GM12891 (cell line): ENCODE measurements around the gene ABCC9.
"Not testable (repeated sequence)": the region's sequence is repeated elsewhere in the genome, so short reads cannot be mapped to it uniquely, and the experiment has no call there.

Experiments used
- DNase-seq: peaks from one replicate; pipeline ENCODE4 v3.0.0; 2011; ENCODE audit warnings: low spot score; ENCODE audit not compliant: insufficient read length
- FAIRE-seq: peaks from 2 replicates; lab custom pipeline; 2011; peaks lifted over from hg19 to GRCh38; lab: Jason Lieb, UNC
- PAX5 ChIP-seq: IDR thresholded peaks from 2 replicates; pipeline ENCODE4 v1.6.1; 2011; ENCODE audit warnings: low read length, moderate library complexity, mild to moderate bottlenecking; ENCODE audit not compliant: insufficient read depth, severe bottlenecking
- POLR2A ChIP-seq: IDR thresholded peaks from 2 replicates; pipeline ENCODE4 v1.6.1; 2011; ENCODE audit warnings: low read depth, low read length, control low read depth
- POLR2AphosphoS5 ChIP-seq: IDR thresholded peaks from 2 replicates; pipeline ENCODE4 v1.6.1; 2011; ENCODE audit warnings: low read depth, low read length, control low read depth
- POU2F2 ChIP-seq: IDR thresholded peaks from 2 replicates; pipeline ENCODE4 v1.6.1; 2011; ENCODE audit warnings: low read depth, mild to moderate bottlenecking, control low read depth, low read length, moderate library complexity
- SPI1 ChIP-seq: IDR thresholded peaks from 2 replicates; pipeline ENCODE4 v1.6.1; 2011; ENCODE audit warnings: low read depth, low read length, control low read depth
- TAF1 ChIP-seq: IDR thresholded peaks from 2 replicates; pipeline ENCODE4 v1.6.1; 2011; ENCODE audit warnings: low read depth, low read length, control low read depth

The ABCC9 gene

DNA sequence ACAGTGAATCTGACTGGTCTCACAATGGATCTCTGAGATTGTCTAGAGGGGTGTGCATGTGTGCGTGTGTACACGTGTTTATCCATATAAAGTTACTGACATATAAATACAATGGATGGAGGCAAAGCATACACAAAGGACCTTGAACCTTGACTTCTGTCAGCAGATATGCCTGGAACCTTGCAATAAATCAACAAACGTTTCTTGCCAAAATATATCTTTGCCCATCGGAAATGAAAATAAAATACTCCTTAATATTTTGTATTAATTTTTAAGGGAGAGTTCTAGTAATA, 114.7 kb downstream of the ABCC9 start:
- no peak for DNase-seq
- no peak for FAIRE-seq

DNA sequence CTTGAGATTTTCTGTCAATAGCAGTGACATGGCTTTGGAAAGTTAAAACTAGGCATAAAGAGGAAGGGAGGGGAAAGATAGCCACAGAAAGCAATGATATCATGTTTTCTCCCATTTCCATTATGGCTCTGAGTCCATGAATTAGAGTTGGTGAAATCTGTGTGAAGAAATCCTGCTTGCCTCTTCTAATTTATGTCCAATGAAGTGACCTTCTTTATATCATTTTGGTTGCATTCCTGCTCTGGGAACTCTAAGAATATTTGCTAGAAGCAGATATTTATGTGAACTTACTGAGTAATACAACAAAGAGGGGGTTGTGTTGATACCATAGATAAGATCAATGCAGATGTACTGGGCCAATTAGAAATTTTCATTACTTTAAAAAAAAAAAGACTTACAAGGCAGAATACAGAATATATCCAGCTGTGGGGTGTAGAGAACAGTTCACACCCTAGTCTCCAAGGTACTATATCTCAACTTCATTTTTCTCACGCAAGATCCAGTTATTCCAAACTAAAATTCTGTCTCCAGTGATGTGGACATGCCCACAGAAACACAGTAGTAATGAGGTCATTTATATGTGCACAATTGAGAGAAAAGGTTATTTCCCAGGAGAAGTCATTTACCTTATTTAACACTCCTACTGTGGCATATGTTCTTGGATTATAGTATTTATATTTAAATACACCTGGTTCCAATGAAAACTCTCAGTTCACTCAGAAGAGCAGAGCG, 115.2 kb downstream of the ABCC9 start:
- FAIRE-seq (no peak), DNase-seq (no peak)
- TF ChIP-seq POLR2A (no peak), PAX5 (no peak), TAF1 (no peak), POLR2AphosphoS5 (no peak), SPI1 (no peak), POU2F2 (no peak)

More for the DNA sequence above, 114.7 kb downstream of the ABCC9 start:
- no peak for TF ChIP-seq POLR2AphosphoS5
- no peak for TF ChIP-seq POLR2A
- TF ChIP-seq TAF1: no peak

DNA sequence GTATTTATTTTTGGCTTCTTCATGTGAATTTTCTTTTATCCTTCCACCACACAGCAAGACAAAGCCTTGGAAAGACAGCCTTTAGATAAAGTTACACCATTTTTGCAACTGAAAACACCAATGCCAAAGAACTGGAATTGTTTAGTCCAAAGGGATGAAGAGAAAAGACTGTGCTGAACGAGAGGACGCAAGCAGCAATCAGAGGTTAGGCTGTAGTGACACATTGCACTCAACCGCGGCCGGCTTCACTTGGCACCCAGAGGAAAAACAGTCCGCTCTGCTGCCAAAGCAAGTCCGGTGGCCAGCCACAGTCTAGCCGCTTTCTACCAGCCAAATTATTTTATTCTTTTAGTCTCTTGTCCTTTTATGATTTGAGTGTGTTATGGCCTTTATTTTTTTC, 117.6 kb downstream of the ABCC9 start:
- no peak for FAIRE-seq
- DNase-seq: no peak
- TF ChIP-seq TAF1: no peak
- TF ChIP-seq POLR2AphosphoS5: no peak
- no peak for TF ChIP-seq PAX5
- TF ChIP-seq SPI1: no peak
- no peak for TF ChIP-seq POLR2A
- no peak for TF ChIP-seq POU2F2

DNA sequence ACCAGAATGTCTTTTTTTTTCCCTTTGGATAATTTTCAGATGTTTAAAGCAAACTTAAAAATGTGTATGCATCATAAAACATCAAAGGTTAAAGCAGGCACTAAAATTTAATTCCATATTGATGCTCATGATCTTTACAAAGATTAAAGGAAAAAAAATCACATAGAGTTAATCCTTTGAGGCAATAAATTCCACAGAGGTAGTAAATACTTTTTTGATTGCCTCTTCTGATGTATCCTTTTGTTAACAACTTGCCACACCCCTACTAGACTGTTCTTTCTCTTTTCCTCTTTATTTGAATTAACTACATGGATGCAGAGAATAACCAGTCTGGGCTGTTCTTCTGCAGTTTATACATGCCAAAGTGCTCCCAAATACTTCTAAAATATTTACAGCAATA, 121.5 kb downstream of the ABCC9 start:
- FAIRE-seq (no peak), DNase-seq (no peak)
- TF ChIP-seq POLR2A (no peak), SPI1 (no peak), TAF1 (no peak), POLR2AphosphoS5 (no peak), PAX5 (no peak), POU2F2 (no peak)

DNA sequence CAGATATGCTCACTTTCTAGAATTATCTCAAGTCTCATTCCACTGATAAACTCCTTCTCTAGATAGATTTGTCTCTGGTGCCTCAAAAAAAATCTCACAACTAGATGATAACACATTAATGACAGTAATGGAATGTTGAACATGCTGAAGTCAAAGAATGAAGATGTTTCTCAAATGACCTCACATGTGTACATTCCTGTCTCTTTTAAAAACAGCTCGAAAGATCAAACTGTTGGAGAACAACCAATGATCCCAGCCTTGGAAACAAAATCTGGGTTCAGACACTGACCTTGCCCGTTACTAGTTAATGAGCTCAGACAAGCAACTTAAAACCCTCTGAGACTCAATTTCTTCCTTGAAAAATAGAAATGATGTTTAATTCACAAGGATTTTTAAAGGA, 122.0 kb downstream of the ABCC9 start:
- FAIRE-seq: no peak

DNA sequence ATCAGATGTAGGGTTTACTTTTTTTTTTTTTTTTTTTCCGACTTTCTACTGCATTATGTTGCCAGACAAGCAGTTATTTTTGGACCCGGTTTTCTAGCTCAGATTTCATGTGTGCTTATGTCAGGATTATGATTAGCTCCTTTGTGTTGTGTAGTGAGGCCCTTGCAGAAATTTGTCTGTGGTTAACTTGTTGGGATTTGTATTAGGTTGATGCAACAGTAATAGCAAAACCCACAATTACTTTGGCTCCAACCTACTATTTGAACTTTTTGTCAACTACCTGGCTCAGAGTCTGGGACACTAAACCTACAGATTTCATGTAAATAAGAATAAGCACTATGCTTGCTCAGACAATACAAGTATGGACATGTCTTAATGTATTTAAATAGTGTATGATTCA, 122.6 kb downstream of the ABCC9 start:
- FAIRE-seq: no peak
- no peak for DNase-seq
- no peak for TF ChIP-seq POLR2A
- no peak for TF ChIP-seq SPI1
- TF ChIP-seq POLR2AphosphoS5: no peak
- TF ChIP-seq POU2F2: no peak
- TF ChIP-seq PAX5: no peak
- TF ChIP-seq TAF1: no peak

More for the DNA sequence above, 122.0 kb downstream of the ABCC9 start:
- DNase-seq: no peak
- TF ChIP-seq POU2F2: no peak
- no peak for TF ChIP-seq TAF1

DNA sequence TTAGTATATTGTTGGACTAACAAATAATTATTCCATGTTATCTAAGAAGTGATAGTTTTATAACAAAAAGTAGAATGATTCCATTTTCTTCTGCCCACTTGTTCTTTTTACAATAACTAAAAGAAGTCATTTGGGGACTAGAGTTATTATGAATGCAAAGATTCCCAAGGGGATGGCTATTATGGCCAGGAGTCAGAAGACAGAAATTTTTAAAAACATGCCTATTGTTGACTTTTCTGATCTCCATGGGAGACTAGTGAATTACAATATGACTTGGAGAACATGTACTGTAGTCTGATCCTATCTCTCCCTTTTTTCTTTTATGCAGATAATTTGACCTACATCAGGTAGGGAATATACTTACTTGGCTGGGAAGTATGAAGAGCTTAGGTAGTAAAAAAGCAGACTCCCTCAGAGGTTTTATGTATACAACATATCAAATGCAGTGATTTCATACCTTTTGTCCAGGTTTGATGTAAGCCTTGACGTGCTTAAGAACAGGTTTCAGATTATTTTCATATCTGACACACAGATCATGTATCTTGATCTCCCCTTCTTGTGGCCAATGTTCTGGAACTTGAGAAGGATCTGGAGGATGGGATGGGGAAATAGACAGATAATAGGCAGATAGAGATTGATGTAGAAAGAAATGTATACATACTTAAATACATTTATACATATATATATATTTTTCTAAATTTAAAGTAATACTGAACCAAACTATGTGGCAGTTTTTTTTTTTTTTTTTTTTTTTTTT, 125.7 kb downstream of the ABCC9 start:
- FAIRE-seq: no peak
- TF ChIP-seq SPI1 (no peak), POU2F2 (no peak), POLR2A (no peak), PAX5 (no peak), POLR2AphosphoS5 (no peak), TAF1 (no peak)
- DNase-seq: no peak

DNA sequence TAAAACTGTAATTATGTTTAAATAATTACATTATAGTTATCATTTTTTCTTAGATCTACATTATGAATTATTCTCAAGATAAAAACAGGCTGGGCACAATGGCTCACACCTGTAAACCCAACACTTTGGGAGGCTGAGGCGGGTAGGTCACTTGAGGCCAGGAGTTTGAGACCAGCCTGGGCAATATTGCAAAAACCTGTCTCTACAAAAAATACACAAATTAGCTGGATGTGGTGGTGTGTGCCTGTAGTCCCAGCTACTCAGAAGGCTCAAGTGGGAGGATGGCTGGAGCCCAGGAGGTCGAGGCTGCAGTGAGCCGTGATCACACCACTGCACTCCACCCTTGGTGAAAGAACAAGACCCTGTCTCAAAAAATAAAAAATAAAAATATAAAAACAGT, 126.4 kb downstream of the ABCC9 start:
- no peak for FAIRE-seq
- no peak for DNase-seq
- TF ChIP-seq SPI1 (no peak), POLR2A (no peak), TAF1 (no peak), PAX5 (no peak), POLR2AphosphoS5 (no peak), POU2F2 (no peak)

DNA sequence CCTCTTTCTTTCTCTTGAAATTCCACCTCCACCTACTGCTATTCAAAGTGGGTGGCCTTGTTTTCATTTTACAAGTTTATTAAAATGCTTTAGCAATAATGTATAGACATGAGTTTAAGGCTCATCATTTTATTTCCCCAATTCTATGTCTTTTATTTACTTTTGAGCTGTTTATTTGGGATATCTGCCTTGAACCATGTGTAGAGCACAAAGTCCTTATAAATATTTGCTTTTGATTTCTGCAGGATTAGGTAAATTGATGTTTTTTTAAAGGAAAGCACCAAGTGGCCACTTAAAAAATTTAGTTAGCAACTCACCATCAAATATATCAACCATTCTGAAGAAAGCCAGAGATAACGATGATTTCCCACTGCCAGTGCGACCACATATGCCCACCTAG, 126.9 kb downstream of the ABCC9 start:
- DNase-seq (no peak), FAIRE-seq (no peak)
- TF ChIP-seq SPI1: no peak
- no peak for TF ChIP-seq TAF1
- no peak for TF ChIP-seq POU2F2
- TF ChIP-seq PAX5: no peak
- TF ChIP-seq POLR2A: no peak
- TF ChIP-seq POLR2AphosphoS5: no peak

DNA sequence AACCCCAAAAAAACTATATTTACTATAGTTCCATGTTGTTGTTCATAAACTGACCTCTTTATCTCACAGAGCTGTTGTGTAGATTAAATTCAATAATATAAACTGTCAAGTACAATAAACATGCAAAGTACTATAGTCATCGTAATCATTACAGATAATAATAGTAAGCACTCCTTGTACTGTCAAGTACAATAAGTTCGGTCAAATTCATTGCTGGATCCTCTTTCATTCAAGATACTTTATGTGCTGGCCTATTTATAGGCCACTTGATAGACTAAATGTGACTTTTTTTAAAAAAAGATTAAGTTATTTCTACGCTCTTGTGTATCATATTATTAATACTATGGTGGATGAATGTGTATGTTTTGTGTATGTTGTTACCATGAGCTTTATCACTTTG, 127.5 kb downstream of the ABCC9 start:
- FAIRE-seq: no peak
- TF ChIP-seq TAF1 (no peak), PAX5 (no peak), POLR2A (no peak), SPI1 (no peak), POLR2AphosphoS5 (no peak), POU2F2 (no peak)
- no peak for DNase-seq

DNA sequence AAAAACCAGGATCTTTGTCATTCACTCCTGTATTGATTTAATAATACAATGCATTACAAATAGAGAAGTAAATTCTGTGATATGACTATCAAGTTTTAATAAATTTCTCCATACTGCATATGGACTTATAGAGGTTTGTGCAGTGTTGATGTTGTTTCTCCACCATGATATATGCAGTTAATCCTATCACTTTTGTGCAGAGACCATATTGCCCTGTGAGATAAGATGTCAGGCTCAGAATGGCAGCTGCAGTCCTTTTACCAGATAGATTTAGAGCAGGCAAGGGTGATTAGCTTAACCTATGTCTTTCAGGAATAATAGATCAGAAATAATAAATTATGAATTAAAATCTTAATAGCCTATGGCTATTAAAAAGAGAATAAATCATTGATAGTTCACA, 128.1 kb downstream of the ABCC9 start:
- no peak for FAIRE-seq
- DNase-seq: no peak
- TF ChIP-seq POU2F2 (no peak), SPI1 (no peak), POLR2AphosphoS5 (no peak), POLR2A (no peak), PAX5 (no peak), TAF1 (no peak)

DNA sequence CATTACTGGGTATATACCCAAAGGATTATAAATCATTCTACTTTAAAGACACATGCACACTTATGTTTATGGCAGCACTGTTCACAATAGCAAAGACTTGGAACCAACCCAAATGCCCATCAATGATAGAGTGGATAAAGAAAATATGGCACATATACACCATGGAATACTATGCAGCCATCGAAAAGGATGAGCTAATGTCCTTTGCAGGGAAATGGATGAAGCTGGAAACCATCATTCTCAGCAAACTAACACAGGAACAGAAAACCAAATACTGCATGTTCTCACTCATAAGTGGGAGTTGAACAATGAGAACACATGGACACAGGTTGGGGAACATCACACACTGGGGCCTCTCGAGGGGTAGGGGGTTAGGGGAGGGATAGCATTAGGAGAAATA, 128.9 kb downstream of the ABCC9 start:
- DNase-seq, FAIRE-seq: not testable (repeated sequence)
